Hepatocyte (in vitro differentiated cells): ENCODE results near the gene WDR73. TPM values are rescaled to one million over a fixed set of nuclear protein-coding genes. Genes with fewer than 3 reads are reported as not detected.
A peak's percentile ranks its signal among the peaks of the same experiment; 100 is the strongest.

Experiments
- DNase-seq: peaks from one replicate; pipeline ENCODE4 v3.0.0-alpha.2; 2016; ENCODE audit warnings: low spot score
- H2AFZ ChIP-seq: fragments of 200-600 bp; sonication (generic); 2 replicates; pipeline ENCODE4 v1.6.0; 2016; ENCODE audit warnings: antibody characterized with exemption, mild to moderate bottlenecking
- H3K27ac ChIP-seq: fragments of 200-600 bp; sonication (generic); 2 replicates; pipeline ENCODE4 v1.5.1; 2016; ENCODE audit warnings: mild to moderate bottlenecking
- H3K27me3 ChIP-seq: fragments of 200-600 bp; sonication (generic); 2 replicates; pipeline ENCODE4 v1.6.1; 2016
- H3K36me3 ChIP-seq: fragments of 200-600 bp; sonication (generic); replicated peaks from 2 replicates; pipeline ENCODE4 v1.5.1; 2016; ENCODE audit warnings: low read depth; ENCODE audit not compliant: insufficient read depth
- H3K4me1 ChIP-seq: fragments of 200-600 bp; sonication (generic); 2 replicates; pipeline ENCODE4 v1.5.1; 2016; ENCODE audit warnings: mild to moderate bottlenecking, moderate library complexity; ENCODE audit not compliant: insufficient read depth
- H3K4me2 ChIP-seq: fragments of 200-600 bp; sonication (generic); 2 replicates; pipeline ENCODE4 v1.6.0; 2016
- H3K4me3 ChIP-seq: fragments of 200-600 bp; sonication (generic); 2 replicates; pipeline ENCODE4 v1.5.1; 2016; ENCODE audit warnings: mild to moderate bottlenecking
- H3K79me2 ChIP-seq: fragments of 200-600 bp; sonication (generic); 2 replicates; pipeline ENCODE4 v1.6.0; 2017; ENCODE audit warnings: mild to moderate bottlenecking
- H3K9me2 ChIP-seq: fragments of 200-600 bp; sonication (generic); replicated peaks from 2 replicates; pipeline ENCODE4 v1.6.0; 2017; ENCODE audit warnings: mild to moderate bottlenecking; ENCODE audit not compliant: insufficient read depth
- H3K9me3 ChIP-seq: fragments of 200-600 bp; sonication (generic); 2 replicates; pipeline ENCODE4 v1.5.1; 2016; ENCODE audit warnings: low read depth, mild to moderate bottlenecking
- H4K20me1 ChIP-seq: fragments of 200-600 bp; sonication (generic); 2 replicates; pipeline ENCODE4 v1.6.0; 2016; ENCODE audit warnings: mild to moderate bottlenecking; ENCODE audit not compliant: insufficient read depth, poor library complexity, severe bottlenecking
- CTCF ChIP-seq: fragments of 200-600 bp; sonication (generic); IDR thresholded peaks from 2 replicates; pipeline ENCODE4 v1.5.1; 2016; ENCODE audit warnings: antibody characterized with exemption, mild to moderate bottlenecking; ENCODE audit not compliant: poor library complexity
- EZH2 ChIP-seq: fragments of 200-600 bp; sonication (generic); IDR thresholded peaks from 2 replicates; pipeline ENCODE4 v1.6.1; 2016; ENCODE audit warnings: antibody characterized with exemption, mild to moderate bottlenecking, borderline replicate concordance
- EZH2phosphoT487 ChIP-seq: fragments of 200-600 bp; sonication (generic); IDR thresholded peaks from one replicate; pipeline ENCODE4 v1.6.1; 2018; ENCODE audit warnings: antibody characterized with exemption, mild to moderate bottlenecking, low read depth, moderate library complexity; ENCODE audit not compliant: unreplicated experiment, severe bottlenecking
- WGBS: methylation state at CpG from one replicate; pipeline ENCODE4 v1.1.6; 2016; ENCODE audit warnings: low lambda C conversion rate; ENCODE audit errors: missing lambda C conversion rate; 5-methylcytosine and 5-hydroxymethylcytosine counted together
- polyA plus RNA-seq: library from polyadenylated mRNA; unstranded; fragments of >200 nt; fragmentation: Nextera tagmentation; extraction: Ambion mirVana; gene quantifications from 2 replicates; pipeline ENCODE4 v1.2.1, GENCODE V29; 2016
- total RNA-seq: library from RNA; depleted of rRNA; stranded (reverse); fragments of >200 nt; gene quantifications from 2 replicates; pipeline ENCODE4 v1.2.3, GENCODE V29; 2014

The WDR73 gene
- total and polyA plus RNA-seq, 2 experiments from 2014 or later = 30.3 to 31.4 TPM

- Histone ChIP-seq H2AFZ (peak overlapping the region; percentile 66), H3K9me3 (no peaks in the 10 kb centered on the region), H3K4me2 (peak overlapping the region; percentile 85), H3K27ac (no peak overlapping the region), H3K4me3 (peak overlapping the region; percentile 42), H3K79me2 (peaks cover 40% of the 10 kb centered on the region), H3K4me1 (peaks cover 17% of the 10 kb centered on the region), H4K20me1 (no peaks in the 10 kb centered on the region), H3K27me3 (no peaks in the 10 kb centered on the region), H3K36me3 (no peaks in the 10 kb centered on the region), H3K9me2 (no peaks in the 10 kb centered on the region)
- 4% methylated on average over 20 of the region's 20 CpGs for WGBS
- DNase-seq = peak; percentile 89
- TF ChIP-seq EZH2phosphoT487 (no peak), CTCF (no peak), EZH2 (no peak)
These were observed 53.8 kb downstream of the WDR73 start for GRCh38 chr15:84600331-84600686.

- DNase-seq = no peak
- 92% methylated on average over 10 of the region's 10 CpGs for WGBS
- H3K79me2 ChIP-seq = peaks cover 35% of the 10 kb centered on the region
- no peaks in the 10 kb centered on the region for H4K20me1 ChIP-seq
- no peaks in the 10 kb centered on the region for H3K27me3 ChIP-seq
- no peaks in the 10 kb centered on the region for H3K9me2 ChIP-seq
- peak overlapping the region; percentile 85 for H3K4me2 ChIP-seq
- peaks cover 13% of the 10 kb centered on the region for H3K4me1 ChIP-seq
- H3K4me3 ChIP-seq = no peak overlapping the region
- no peaks in the 10 kb centered on the region for H3K36me3 ChIP-seq
- H3K27ac ChIP-seq = no peak overlapping the region
- TF ChIP-seq CTCF (no peak), EZH2 (no peak), EZH2phosphoT487 (no peak)
- H3K9me3 ChIP-seq = no peaks in the 10 kb centered on the region
- no peak overlapping the region for H2AFZ ChIP-seq
These were observed 54.2 kb downstream of the WDR73 start for GRCh38 chr15:84599906-84600305.

- TF ChIP-seq CTCF (peak; percentile 63), EZH2phosphoT487 (no peak)
- DNase-seq = peak; percentile 74
- no peak overlapping the region for H3K4me2 ChIP-seq
- no peaks in the 10 kb centered on the region for H3K9me2 ChIP-seq
- H3K27ac ChIP-seq = no peak overlapping the region
- no peaks in the 10 kb centered on the region for H4K20me1 ChIP-seq
- H3K36me3 ChIP-seq = no peaks in the 10 kb centered on the region
- 80% methylated on average over 1 of the region's 1 CpG for WGBS
- no peak overlapping the region for H2AFZ ChIP-seq
- H3K9me3 ChIP-seq = no peaks in the 10 kb centered on the region
- H3K4me1 ChIP-seq = peaks cover 10% of the 10 kb centered on the region
- no peaks in the 10 kb centered on the region for H3K27me3 ChIP-seq
- no peak overlapping the region for H3K4me3 ChIP-seq
- peaks cover 28% of the 10 kb centered on the region for H3K79me2 ChIP-seq
These were observed 55.1 kb downstream of the WDR73 start for GRCh38 chr15:84598993-84599392.

- Histone ChIP-seq H3K4me1 (peaks cover 10% of the 10 kb centered on the region), H3K36me3 (no peaks in the 10 kb centered on the region), H4K20me1 (no peaks in the 10 kb centered on the region), H3K27me3 (no peaks in the 10 kb centered on the region), H3K27ac (no peak overlapping the region), H3K9me2 (no peaks in the 10 kb centered on the region), H3K9me3 (no peaks in the 10 kb centered on the region), H3K79me2 (peaks cover 21% of the 10 kb centered on the region), H2AFZ (no peak overlapping the region), H3K4me2 (no peak overlapping the region), H3K4me3 (no peak overlapping the region)
- WGBS = 87% methylated on average over 2 of the region's 2 CpGs
- DNase-seq = no peak
- TF ChIP-seq EZH2phosphoT487 (no peak), EZH2 (no peak), CTCF (no peak)
These were observed 55.8 kb downstream of the WDR73 start for GRCh38 chr15:84598250-84598649.
